B cell (primary cell): Measurements from ENCODE around the gene PPP1R13B.

Experiments
- CTCF ChIP-seq: fragments of 200-600 bp; IDR thresholded peaks from one replicate; pipeline ENCODE4 v1.8.0; 2022; ENCODE audit warnings: antibody characterized with exemption, mild to moderate bottlenecking
- EZH2 ChIP-seq: IDR thresholded peaks from 2 replicates; pipeline ENCODE4 v1.6.1; 2012; ENCODE audit warnings: borderline replicate concordance, low read depth, mild to moderate bottlenecking, moderate library complexity, low read length; ENCODE audit not compliant: insufficient read depth, poor library complexity, severe bottlenecking

- TF ChIP-seq CTCF (no peak), EZH2 (no peak)
Measured at GRCh38 chr14:103815253-103815652, 32.1 kb downstream of the PPP1R13B start.
